Breast epithelium (tissue), 4 donors: ENCODE measurements around the gene KRTAP4-1. TPM values are rescaled to one million over a fixed set of nuclear protein-coding genes. Genes with fewer than 3 reads are reported as not detected.
"Not testable (repeated sequence)": the region's sequence is repeated elsewhere in the genome, so short reads cannot be mapped to it uniquely, and the experiment has no call there.

Source experiments
- DNase-seq, 2 donors: peaks; one replicate each; pipeline ENCODE4 v3.0.0-alpha.2; 2019; ENCODE audit warnings: low spot score in 2 of 2
- H3K27ac ChIP-seq, 2 donors: fragments of 200-600 bp; sonication (generic) in 1 of 2; one replicate each; pipeline ENCODE4 v1.5.1; 2016 to 2019; ENCODE audit warnings: mild to moderate bottlenecking in 1 of 2
- H3K27me3 ChIP-seq, 2 donors: fragments of 200-600 bp; sonication (generic) in 1 of 2; one replicate each; pipeline versions ENCODE4 v1.5.1 to v1.6.0; 2017 to 2019; ENCODE audit warnings: control low read depth in 1 of 2, mild to moderate bottlenecking in 1 of 2
- H3K36me3 ChIP-seq: fragments of 200-600 bp; one replicate; pipeline ENCODE4 v1.5.1; 2019
- H3K4me1 ChIP-seq, 2 donors: fragments of 200-600 bp; sonication (generic); one replicate each; pipeline ENCODE4 v1.5.1; 2016 to 2019; ENCODE audit warnings: control low read depth in 1 of 2
- H3K4me3 ChIP-seq, 3 donors: fragments of 200-600 bp; sonication (generic); 1 replicate in 2 of 3; 2 replicates in 1 of 3; pipeline ENCODE4 v1.5.1; 2016 to 2019; ENCODE audit warnings: mild to moderate bottlenecking in 3 of 3, moderate library complexity in 2 of 3
- H3K9me3 ChIP-seq, 2 donors: fragments of 200-600 bp; sonication (generic) in 1 of 2; one replicate each; pipeline ENCODE4 v1.5.1; 2016 to 2019; ENCODE audit warnings: control low read depth in 1 of 2
- POLR2A ChIP-seq: fragments of 450-650 bp; IDR thresholded peaks from one replicate; pipeline ENCODE4 v1.6.1; 2016; ENCODE audit warnings: antibody characterized with exemption, mild to moderate bottlenecking, moderate library complexity
- POLR2AphosphoS5 ChIP-seq, 3 donors: sonication (generic); formaldehyde crosslinking; IDR thresholded peaks; one replicate each; pipeline ENCODE4 v1.6.1; 2017; ENCODE audit warnings: antibody characterized with exemption in 3 of 3
- intact Hi-C: fragments of 100-400 bp; cut with DNase I; formaldehyde crosslinking; loops from one replicate; pipeline ENCODE4 v1.15.1; 2023; ENCODE audit warnings: low total_unique reads
- total RNA-seq, 3 donors: library from RNA; depleted of rRNA; stranded (reverse); fragments of >200 nt; gene quantifications; one replicate each; pipeline ENCODE4 v1.1.0, GENCODE V29; 2016
- TF ChIP-seq, protein P1 (sequence below), 3 donors: fragments of 450-650 bp; IDR thresholded peaks; one replicate each; pipeline ENCODE4 v1.5.1; 2016 to 2017; ENCODE audit warnings: antibody characterized with exemption in 3 of 3, mild to moderate bottlenecking in 3 of 3, moderate library complexity in 3 of 3

KRTAP4-1 gene
- total RNA-seq, 3 donors from 2014 or later, result not detected

DNA sequence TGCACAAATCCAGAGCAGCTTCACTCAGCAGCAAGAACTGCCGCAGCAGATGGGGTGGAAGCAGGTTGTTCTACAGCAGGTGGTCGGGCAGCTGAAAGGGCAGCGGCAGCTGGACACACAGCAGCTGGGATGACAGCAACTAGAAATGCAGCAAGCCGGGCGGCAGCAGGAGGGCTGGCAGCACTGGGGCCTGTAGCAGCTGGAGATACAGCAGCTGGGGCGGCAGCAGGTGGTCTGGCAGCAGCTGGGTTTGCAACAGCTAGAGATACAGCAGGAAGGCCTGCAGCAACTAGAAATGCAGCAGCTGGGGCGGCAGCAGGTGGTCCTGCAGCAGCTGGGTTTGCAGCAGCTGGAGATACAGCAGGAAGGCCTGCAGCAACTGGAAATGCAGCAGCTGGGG, 17.1 kb downstream of the KRTAP4-1 start:
- TF ChIP-seq, protein P1, sequence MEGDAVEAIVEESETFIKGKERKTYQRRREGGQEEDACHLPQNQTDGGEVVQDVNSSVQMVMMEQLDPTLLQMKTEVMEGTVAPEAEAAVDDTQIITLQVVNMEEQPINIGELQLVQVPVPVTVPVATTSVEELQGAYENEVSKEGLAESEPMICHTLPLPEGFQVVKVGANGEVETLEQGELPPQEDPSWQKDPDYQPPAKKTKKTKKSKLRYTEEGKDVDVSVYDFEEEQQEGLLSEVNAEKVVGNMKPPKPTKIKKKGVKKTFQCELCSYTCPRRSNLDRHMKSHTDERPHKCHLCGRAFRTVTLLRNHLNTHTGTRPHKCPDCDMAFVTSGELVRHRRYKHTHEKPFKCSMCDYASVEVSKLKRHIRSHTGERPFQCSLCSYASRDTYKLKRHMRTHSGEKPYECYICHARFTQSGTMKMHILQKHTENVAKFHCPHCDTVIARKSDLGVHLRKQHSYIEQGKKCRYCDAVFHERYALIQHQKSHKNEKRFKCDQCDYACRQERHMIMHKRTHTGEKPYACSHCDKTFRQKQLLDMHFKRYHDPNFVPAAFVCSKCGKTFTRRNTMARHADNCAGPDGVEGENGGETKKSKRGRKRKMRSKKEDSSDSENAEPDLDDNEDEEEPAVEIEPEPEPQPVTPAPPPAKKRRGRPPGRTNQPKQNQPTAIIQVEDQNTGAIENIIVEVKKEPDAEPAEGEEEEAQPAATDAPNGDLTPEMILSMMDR (IDR thresholded peaks at IDR 0.05), result no peak
- TF ChIP-seq POLR2A (no peak), POLR2AphosphoS5 (IDR thresholded peaks at IDR 0.05) (no peak)
- Histone ChIP-seq H3K27ac (no peak overlapping the region), H3K27me3 (no peaks in the 10 kb centered on the region), H3K4me3 (no peak overlapping the region), H3K4me1 (no peaks in the 10 kb centered on the region), H3K36me3 (no peaks in the 10 kb centered on the region), H3K9me3 (no peaks in the 10 kb centered on the region)
- intact Hi-C loops, result no loop called here
- DNase-seq, result no peak

DNA sequence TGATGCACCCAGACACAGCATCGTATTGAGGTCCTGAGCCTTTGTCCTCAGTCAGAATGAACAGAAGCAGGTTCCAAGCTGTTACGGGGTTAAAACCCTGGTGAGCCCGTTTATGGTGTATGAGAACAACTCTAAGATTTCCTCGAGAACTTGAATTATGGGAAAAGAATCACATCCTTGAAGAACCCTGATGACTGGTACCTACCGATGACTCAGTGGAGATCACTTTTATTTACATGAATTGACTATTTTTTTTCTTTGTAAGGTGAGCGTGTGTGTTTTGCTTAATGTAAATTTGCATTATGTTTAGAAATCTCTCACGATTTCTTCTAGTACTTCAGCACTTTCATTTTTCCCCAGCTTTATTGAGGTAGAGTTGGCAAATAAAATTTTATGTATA, 20.9 kb downstream of the KRTAP4-1 start:
- TF ChIP-seq, protein P1 (IDR thresholded peaks at IDR 0.05), result no peak
- TF ChIP-seq POLR2AphosphoS5 (IDR thresholded peaks at IDR 0.05) (no peak), POLR2A (no peak)
- Histone ChIP-seq H3K27me3 (no peaks in the 10 kb centered on the region), H3K27ac (no peak overlapping the region), H3K9me3 (no peaks in the 10 kb centered on the region), H3K4me3 (no peak overlapping the region), H3K36me3 (no peaks in the 10 kb centered on the region), H3K4me1 (no peaks in the 10 kb centered on the region)
- intact Hi-C loops, result no loop called here
- no peak for DNase-seq

DNA sequence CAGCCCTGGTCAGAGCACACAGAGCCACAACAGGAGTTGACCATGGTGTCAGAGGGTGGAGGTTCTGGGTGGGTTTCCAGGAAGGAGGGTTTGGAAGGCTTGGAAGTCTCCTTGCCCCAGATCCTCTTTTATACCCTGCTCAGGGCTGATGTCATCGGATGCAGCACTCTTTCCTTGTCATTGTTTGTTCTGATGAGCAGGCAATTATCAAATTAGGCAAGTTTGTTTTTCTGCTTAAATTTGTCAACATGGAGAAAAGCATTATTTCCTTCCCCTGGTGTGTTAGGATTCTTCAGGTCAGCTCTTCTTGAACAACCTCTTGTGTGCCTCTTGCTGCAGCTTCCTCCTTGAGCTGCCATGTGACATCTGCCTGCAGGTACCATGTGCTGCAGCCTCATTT, 24.1 kb downstream of the KRTAP4-1 start, which contains the start of gene KRTAP4-4:
TSS of gene KRTAP4-4 (minus strand) at position 101 of the 400 bp plus-strand sequence. CDS start at position 44, 57 bp downstream.
- intact Hi-C loops, result no loop called here
- Histone ChIP-seq H3K27me3 (no peaks in the 10 kb centered on the region), H3K4me3 (no peak within 1 kb of the TSS), H3K36me3 (no peaks in the 10 kb centered on the region), H3K4me1 (no peaks in the 10 kb centered on the region), H3K27ac (no peak within 1 kb of the TSS), H3K9me3 (no peaks in the 10 kb centered on the region)
- TF ChIP-seq POLR2A (no peak), POLR2AphosphoS5 (IDR thresholded peaks at IDR 0.05) (no peak)
- TF ChIP-seq, protein P1 (IDR thresholded peaks at IDR 0.05), result no peak
- no peak for DNase-seq

DNA sequence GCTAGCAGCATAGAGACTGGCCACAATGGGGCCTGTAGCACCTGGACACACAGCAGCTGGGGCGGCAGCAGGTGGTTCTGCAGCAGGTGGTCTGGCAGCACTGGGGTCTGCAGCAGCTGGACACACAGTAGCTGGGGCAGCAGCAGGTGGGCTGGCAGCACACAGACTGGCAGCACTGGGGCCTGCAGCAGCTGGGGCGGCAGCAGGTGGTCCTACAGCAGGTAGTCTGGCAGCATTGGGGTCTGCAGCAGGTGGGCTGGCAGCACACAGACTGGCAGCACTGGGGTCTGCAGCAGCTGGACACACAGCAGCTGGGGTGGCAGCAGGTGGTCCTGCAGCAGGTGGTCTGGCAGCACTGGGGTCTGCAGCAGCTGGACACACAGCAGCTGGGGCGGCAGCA, 24.5 kb downstream of the KRTAP4-1 start:
- intact Hi-C loops, H3K4me1 ChIP-seq, H3K36me3 ChIP-seq, H3K4me3 ChIP-seq, DNase-seq, H3K27ac ChIP-seq, H3K27me3 ChIP-seq, H3K9me3 ChIP-seq: not testable (repeated sequence)

DNA sequence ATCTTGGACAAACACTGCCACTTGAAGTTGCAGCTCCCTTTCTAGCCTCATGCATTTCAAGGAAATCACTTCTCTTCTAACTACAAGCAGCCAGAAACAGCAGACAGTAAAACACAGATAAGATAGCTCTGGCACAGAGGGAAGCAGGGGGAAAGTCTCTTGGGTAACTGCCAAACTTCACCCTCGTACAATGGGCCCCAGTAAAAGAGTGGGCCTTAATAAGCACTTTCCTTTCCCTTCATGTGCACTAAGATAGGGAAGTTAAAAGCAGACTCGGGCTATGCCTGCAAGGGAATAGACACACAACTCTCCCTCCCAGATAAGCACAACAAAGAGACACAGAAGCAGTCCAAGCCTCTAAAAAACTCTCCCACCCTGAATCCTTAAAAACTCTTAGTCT, 30.9 kb downstream of the KRTAP4-1 start:
- no peaks in the 10 kb centered on the region for H3K9me3 ChIP-seq
- H3K27me3 ChIP-seq, result no peaks in the 10 kb centered on the region
- intact Hi-C loops, result no loop called here
- no peak for DNase-seq
- H3K4me1 ChIP-seq, result no peaks in the 10 kb centered on the region
- no peak overlapping the region for H3K27ac ChIP-seq
- H3K36me3 ChIP-seq, result no peaks in the 10 kb centered on the region
- no peak overlapping the region for H3K4me3 ChIP-seq
- TF ChIP-seq POLR2A (no peak), POLR2AphosphoS5 (IDR thresholded peaks at IDR 0.05) (no peak)
- TF ChIP-seq, protein P1 (IDR thresholded peaks at IDR 0.05), result no peak

DNA sequence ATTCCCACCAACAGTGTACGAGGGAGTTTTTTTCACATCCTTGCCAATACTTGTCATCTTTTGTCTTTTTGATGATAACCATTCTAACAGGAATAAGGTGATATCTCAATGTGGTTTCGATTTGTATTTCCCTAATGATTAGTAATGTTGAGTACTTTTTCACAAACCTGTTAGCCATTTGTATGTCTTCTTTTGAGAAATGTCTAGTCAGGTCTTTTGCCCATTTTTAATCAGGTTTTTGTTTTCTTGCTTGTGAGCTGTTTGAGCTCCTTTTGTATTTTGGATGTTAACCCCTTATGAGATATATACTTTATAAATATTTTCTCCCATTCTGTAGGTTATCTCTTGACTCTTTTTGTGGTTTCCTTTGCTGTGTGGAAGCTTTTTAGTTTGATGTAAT, 33.2 kb downstream of the KRTAP4-1 start:
- H3K4me3 ChIP-seq, result no peak overlapping the region
- no peak for TF ChIP-seq POLR2A
- TF ChIP-seq, protein P1 (IDR thresholded peaks at IDR 0.05), result no peak
- no peak for TF ChIP-seq POLR2AphosphoS5 (IDR thresholded peaks at IDR 0.05)

More for the DNA sequence above, 33.2 kb downstream of the KRTAP4-1 start:
- Histone ChIP-seq H3K9me3 (no peaks in the 10 kb centered on the region), H3K36me3 (no peaks in the 10 kb centered on the region), H3K27ac (no peak overlapping the region), H3K27me3 (no peaks in the 10 kb centered on the region), H3K4me1 (no peaks in the 10 kb centered on the region)
- no peak for DNase-seq
- intact Hi-C loops, result no loop called here
